SIG-M5 (cell line): ENCODE data around the gene CARD10.

Source experiments
- DNase-seq: peaks from one replicate; lab custom pipeline; 2025; lab: John Stamatoyannopoulos, UW

Gene CARD10

GRCh38 chr22:37503850-37504249 is 15.4 kb downstream of the CARD10 start:
- DNase-seq, result no peak

GRCh38 chr22:37503183-37503683 is 16.0 kb downstream of the CARD10 start:
- no peak for DNase-seq

- no peak for DNase-seq
Observed at GRCh38 chr22:37502342-37503182, 16.7 kb downstream of the CARD10 start.

- no peak for DNase-seq
Observed at GRCh38 chr22:37501610-37502341, 17.4 kb downstream of the CARD10 start.

GRCh38 chr22:37500745-37501609 is 18.2 kb downstream of the CARD10 start:
- DNase-seq, result no peak

GRCh38 chr22:37499789-37500540 is 19.2 kb downstream of the CARD10 start:
- no peak for DNase-seq

GRCh38 chr22:37499027-37499707 is 20.0 kb downstream of the CARD10 start:
- no peak for DNase-seq

- DNase-seq, result no peak
Observed at GRCh38 chr22:37498289-37498909, 20.8 kb downstream of the CARD10 start.

GRCh38 chr22:37497062-37497599 is 22.1 kb downstream of the CARD10 start:
- no peak for DNase-seq

GRCh38 chr22:37496651-37497050 is 22.6 kb downstream of the CARD10 start:
- DNase-seq, result no peak

GRCh38 chr22:37493979-37494378 is 25.2 kb downstream of the CARD10 start:
- DNase-seq, result no peak

GRCh38 chr22:37492428-37493344 is 26.5 kb downstream of the CARD10 start:
- DNase-seq, result no peak

- DNase-seq, result no peak
Observed at GRCh38 chr22:37491559-37492427, 27.4 kb downstream of the CARD10 start.

GRCh38 chr22:37491106-37491505 is 28.1 kb downstream of the CARD10 start:
- DNase-seq, result no peak

- DNase-seq, result no peak
Observed at GRCh38 chr22:37489983-37490382, 29.2 kb downstream of the CARD10 start.

GRCh38 chr22:37488337-37489135 is 30.7 kb downstream of the CARD10 start:
- DNase-seq, result no peak

GRCh38 chr22:37487571-37487970 is 31.6 kb downstream of the CARD10 start:
- no peak for DNase-seq
